Stimulated activated naive CD8-positive, alpha-beta T cell treated with anti-CD3 and anti-CD28 coated beads, Interleukin-15, Interleukin-2, amounts not matched to agents 100 U/mL and 50 U/mL, for 24 hours (primary cell): ENCODE results near the gene CCDC152.
"Not testable (repeated sequence)": the region's sequence is repeated elsewhere in the genome, so short reads cannot be mapped to it uniquely, and the experiment has no call there.

ENCODE experiments used
- ATAC-seq: fragments of 150-1000 bp; cut with Tn5 transposase; one replicate; pipeline ENCODE4 v1.10.0; 2021
- DNase-seq: peaks from one replicate; pipeline ENCODE4 v3.0.0; 2021

CCDC152 gene

GRCh38 chr5:42812620-42813019, 56.0 kb downstream of the CCDC152 start:
- no peak for ATAC-seq

GRCh38 chr5:42813533-42813932, 56.9 kb downstream of the CCDC152 start:
- ATAC-seq: no peak
- no peak for DNase-seq

More at GRCh38 chr5:42812620-42813019, 56.0 kb downstream of the CCDC152 start:
- DNase-seq: no peak

- not testable (repeated sequence) for ATAC-seq, DNase-seq
Observed at GRCh38 chr5:42816546-42816945, 59.9 kb downstream of the CCDC152 start.

- no peak for DNase-seq
- no peak for ATAC-seq
Observed at GRCh38 chr5:42819745-42820144, 63.1 kb downstream of the CCDC152 start.

GRCh38 chr5:42822548-42822947, 65.9 kb downstream of the CCDC152 start:
- ATAC-seq: no peak

GRCh38 chr5:42824347-42824976, 67.8 kb downstream of the CCDC152 start:
- no peak for ATAC-seq

More at GRCh38 chr5:42822548-42822947, 65.9 kb downstream of the CCDC152 start:
- no peak for DNase-seq

GRCh38 chr5:42825422-42826148, 69.0 kb downstream of the CCDC152 start:
- no peak for ATAC-seq
- DNase-seq: no peak

More at GRCh38 chr5:42824347-42824976, 67.8 kb downstream of the CCDC152 start:
- no peak for DNase-seq

- ATAC-seq (no peak), DNase-seq (no peak)
Observed at GRCh38 chr5:42826757-42827515, 70.3 kb downstream of the CCDC152 start.

- DNase-seq (no peak), ATAC-seq (no peak)
Observed at GRCh38 chr5:42828671-42829070, 72.1 kb downstream of the CCDC152 start.

- ATAC-seq (no peak), DNase-seq (no peak)
Observed at GRCh38 chr5:42830924-42831323, 74.3 kb downstream of the CCDC152 start.

- no peak for DNase-seq
- no peak for ATAC-seq
Observed at GRCh38 chr5:42832060-42832459, 75.4 kb downstream of the CCDC152 start.

- no peak for ATAC-seq
- no peak for DNase-seq
Observed at GRCh38 chr5:42836070-42836769, 79.6 kb downstream of the CCDC152 start.

- ATAC-seq (no peak), DNase-seq (no peak)
Observed at GRCh38 chr5:42837601-42838000, 81.0 kb downstream of the CCDC152 start.

- ATAC-seq: no peak
Observed at GRCh38 chr5:42839196-42839595, 82.6 kb downstream of the CCDC152 start.

GRCh38 chr5:42840269-42840668, 83.7 kb downstream of the CCDC152 start:
- DNase-seq: no peak

More at GRCh38 chr5:42839196-42839595, 82.6 kb downstream of the CCDC152 start:
- no peak for DNase-seq

GRCh38 chr5:42840842-42841567, 84.4 kb downstream of the CCDC152 start:
- ATAC-seq (no peak), DNase-seq (no peak)

More at GRCh38 chr5:42840269-42840668, 83.7 kb downstream of the CCDC152 start:
- no peak for ATAC-seq

GRCh38 chr5:42842921-42843641, 86.5 kb downstream of the CCDC152 start:
- no peak for DNase-seq
- no peak for ATAC-seq

GRCh38 chr5:42843675-42844292, 87.2 kb downstream of the CCDC152 start:
- no peak for ATAC-seq

GRCh38 chr5:42844408-42844807, 87.8 kb downstream of the CCDC152 start:
- ATAC-seq: not testable (repeated sequence)

More at GRCh38 chr5:42843675-42844292, 87.2 kb downstream of the CCDC152 start:
- DNase-seq: no peak

GRCh38 chr5:42848545-42848944, 91.9 kb downstream of the CCDC152 start:
- no peak for ATAC-seq
- DNase-seq: no peak

More at GRCh38 chr5:42844408-42844807, 87.8 kb downstream of the CCDC152 start:
- DNase-seq: not testable (repeated sequence)
